HEK293 (cell line): ENCODE results near the gene RAN.

Experiments used
- CTCF ChIA-PET: fragments of 350-600 bp; formaldehyde crosslinking; extraction: SDS; loops from one replicate; lab custom pipeline; 2021; ENCODE audit warnings: antibody characterized with exemption; lab: Yijun Ruan, JAX
- POLR2A ChIA-PET: fragments of 300-600 bp; formaldehyde crosslinking; extraction: SDS; loops from one replicate; lab custom pipeline; 2020; ENCODE audit warnings: antibody characterized with exemption, inconsistent platforms; lab: Yijun Ruan, JAX
- H3K27ac ChIP-seq: fragments of 200-500 bp; sonication (Bioruptor generic); 2 replicates; pipeline ENCODE4 v1.5.1; 2014; ENCODE audit warnings: low read depth, low read length, control low read depth, inconsistent platforms; ENCODE audit errors: extremely low read depth
- H3K36me3 ChIP-seq, 2 experiments: fragments of 200-500 bp in 1 of 2; sonication (Bioruptor generic) in 1 of 2; 1 replicate in 1 of 2; 2 replicates in 1 of 2; pipeline ENCODE4 v1.5.1; 2014 to 2017; ENCODE audit warnings: inconsistent platforms in 2 of 2, low read length in 2 of 2; ENCODE audit not compliant: control insufficient read depth in 2 of 2, insufficient read depth in 1 of 2
- H3K4me1 ChIP-seq: fragments of 200-500 bp; sonication (Bioruptor generic); 2 replicates; pipeline ENCODE4 v1.5.1; 2014; ENCODE audit warnings: mild to moderate bottlenecking, low read length, inconsistent platforms; ENCODE audit not compliant: control insufficient read depth, insufficient read depth
- H3K4me3 ChIP-seq: 2 replicates; pipeline ENCODE4 v1.5.1; 2011; ENCODE audit warnings: low read depth, mild to moderate bottlenecking, control low read depth, low read length, moderate library complexity
- H3K9me3 ChIP-seq: fragments of 200-500 bp; sonication (Bioruptor generic); 2 replicates; pipeline ENCODE4 v1.5.1; 2014; ENCODE audit warnings: low read depth, low read length, inconsistent platforms; ENCODE audit not compliant: control insufficient read depth, insufficient read depth
- AEBP2 ChIP-seq: fragments of 450-650 bp; formaldehyde crosslinking; IDR thresholded peaks from 2 replicates; pipeline ENCODE4 v1.5.1; 2016; ENCODE audit warnings: missing biosample characterization, missing genetic modification characterization, borderline replicate concordance
- BCL11A ChIP-seq: fragments of 450-650 bp; formaldehyde crosslinking; IDR thresholded peaks from 2 replicates; pipeline ENCODE4 v1.5.1; 2016; ENCODE audit warnings: low read depth, missing biosample characterization, missing genetic modification characterization
- EGR2 ChIP-seq: fragments of 450-650 bp; formaldehyde crosslinking; IDR thresholded peaks from 2 replicates; pipeline ENCODE4 v1.5.1; 2016; ENCODE audit warnings: low read depth, missing biosample characterization, missing genetic modification characterization
- GLI4 ChIP-seq: fragments of 450-650 bp; formaldehyde crosslinking; IDR thresholded peaks from 2 replicates; pipeline ENCODE4 v1.5.1; 2016; ENCODE audit warnings: missing biosample characterization, missing genetic modification characterization
- HOXC10 ChIP-seq: sonication (generic); formaldehyde crosslinking; IDR thresholded peaks from 2 replicates; pipeline ENCODE4 v1.8.1; 2023; ENCODE audit warnings: mild to moderate bottlenecking, missing genetic modification reagents
- MEIS1 ChIP-seq: sonication (generic); formaldehyde crosslinking; IDR thresholded peaks from 2 replicates; pipeline ENCODE4 v1.8.1; 2022; ENCODE audit warnings: missing genetic modification reagents, mild to moderate bottlenecking, borderline replicate concordance
- PRDM10 ChIP-seq: fragments of 450-650 bp; formaldehyde crosslinking; IDR thresholded peaks from 2 replicates; pipeline ENCODE4 v1.5.1; 2016; ENCODE audit warnings: missing biosample characterization, missing genetic modification characterization
- PRDM6 ChIP-seq: fragments of 450-650 bp; formaldehyde crosslinking; IDR thresholded peaks from 2 replicates; pipeline ENCODE4 v1.5.1; 2017; ENCODE audit warnings: missing biosample characterization, missing genetic modification characterization
- ZIC2 ChIP-seq: fragments of 450-650 bp; formaldehyde crosslinking; IDR thresholded peaks from 2 replicates; pipeline ENCODE4 v1.5.1; 2016; ENCODE audit warnings: missing biosample characterization, missing genetic modification characterization
- ZNF121 ChIP-seq: fragments of 450-650 bp; formaldehyde crosslinking; IDR thresholded peaks from 2 replicates; pipeline ENCODE4 v1.5.1; 2016; ENCODE audit warnings: missing biosample characterization, missing genetic modification characterization
- ZNF184 ChIP-seq: fragments of 450-650 bp; IDR thresholded peaks from 2 replicates; pipeline ENCODE4 v1.5.1; 2018; ENCODE audit warnings: missing biosample characterization, mild to moderate bottlenecking, missing genetic modification characterization
- ZNF2 ChIP-seq: fragments of 450-650 bp; formaldehyde crosslinking; IDR thresholded peaks from 2 replicates; pipeline ENCODE4 v1.5.1; 2016; ENCODE audit warnings: missing biosample characterization, missing genetic modification characterization
- ZNF211 ChIP-seq: fragments of 450-650 bp; formaldehyde crosslinking; IDR thresholded peaks from 2 replicates; pipeline ENCODE4 v1.5.1; 2016; ENCODE audit warnings: low read depth, missing biosample characterization, missing genetic modification characterization
- ZNF37A ChIP-seq: fragments of 450-650 bp; IDR thresholded peaks from 2 replicates; pipeline ENCODE4 v1.5.1; 2018; ENCODE audit warnings: missing biosample characterization, missing genetic modification characterization
- ZNF394 ChIP-seq: fragments of 450-650 bp; formaldehyde crosslinking; IDR thresholded peaks from 2 replicates; pipeline ENCODE4 v1.5.1; 2016; ENCODE audit warnings: missing biosample characterization, missing genetic modification characterization, mild to moderate bottlenecking, moderate library complexity, borderline replicate concordance
- ZNF416 ChIP-seq: fragments of 450-650 bp; formaldehyde crosslinking; IDR thresholded peaks from 2 replicates; pipeline ENCODE4 v1.5.1; 2016; ENCODE audit warnings: missing biosample characterization, missing genetic modification characterization
- ZNF521 ChIP-seq: fragments of 450-650 bp; formaldehyde crosslinking; IDR thresholded peaks from 2 replicates; pipeline ENCODE4 v1.5.1; 2017; ENCODE audit warnings: missing biosample characterization, mild to moderate bottlenecking, missing genetic modification characterization
- ZNF555 ChIP-seq: fragments of 450-650 bp; formaldehyde crosslinking; conservative IDR thresholded peaks from 2 replicates; pipeline ENCODE4 v1.5.1; 2017; ENCODE audit warnings: missing biosample characterization, mild to moderate bottlenecking, missing genetic modification characterization, inconsistent platforms
- ZNF561 ChIP-seq: fragments of 450-650 bp; IDR thresholded peaks from 2 replicates; pipeline ENCODE4 v1.5.1; 2018; ENCODE audit warnings: missing biosample characterization, missing genetic modification characterization, borderline replicate concordance
- ZNF580 ChIP-seq: fragments of 450-650 bp; formaldehyde crosslinking; IDR thresholded peaks from 2 replicates; pipeline ENCODE4 v1.5.1; 2016; ENCODE audit warnings: missing biosample characterization, missing genetic modification characterization
- ZNF776 ChIP-seq: fragments of 450-650 bp; formaldehyde crosslinking; IDR thresholded peaks from 2 replicates; pipeline ENCODE4 v1.5.0; 2017; ENCODE audit warnings: missing biosample characterization, missing genetic modification characterization, borderline replicate concordance
- ZNF785 ChIP-seq: fragments of 450-650 bp; formaldehyde crosslinking; IDR thresholded peaks from 2 replicates; pipeline ENCODE4 v1.5.1; 2016; ENCODE audit warnings: missing biosample characterization, missing genetic modification characterization
- ZNF791 ChIP-seq: fragments of 450-650 bp; formaldehyde crosslinking; IDR thresholded peaks from 2 replicates; pipeline ENCODE4 v1.5.1; 2016; ENCODE audit warnings: missing biosample characterization, missing genetic modification characterization
- ZNF792 ChIP-seq: fragments of 450-650 bp; formaldehyde crosslinking; IDR thresholded peaks from 2 replicates; pipeline ENCODE4 v1.5.1; 2016; ENCODE audit warnings: missing biosample characterization, missing genetic modification characterization

The RAN gene

GRCh38 chr12:130830246-130830551 lies 41.7 kb upstream of the RAN start:
- TF ChIP-seq ZIC2 (peak; percentile 64), ZNF792 (tag by site-specific recombination) (no peak), ZNF394 (tag by site-specific recombination) (no peak), ZNF521 (tag by site-specific recombination) (no peak), EGR2 (tag by site-specific recombination) (0 out of 2 replicates have a peak, but pooled peaks have one; percentile 2)
- POLR2A ChIA-PET = no interaction called here
- no peak overlapping the region for H3K27ac ChIP-seq
- H3K36me3 ChIP-seq = peaks cover 0 to 4% of the 10 kb centered on the region in 2 experiments; a peak in 1 of 3 replicates
- no peaks in the 10 kb centered on the region for H3K9me3 ChIP-seq
- no peak overlapping the region for H3K4me3 ChIP-seq
- H3K4me1 ChIP-seq = no peaks in the 10 kb centered on the region
- CTCF ChIA-PET = no interaction called here

- POLR2A ChIA-PET = no interaction called here
- H3K36me3 ChIP-seq = no peaks in the 10 kb centered on the region
- no peaks in the 10 kb centered on the region for H3K4me1 ChIP-seq
- H3K4me3 ChIP-seq = no peak overlapping the region
- TF ChIP-seq PRDM6 (no peak), ZNF561 (tag by site-specific recombination) (no peak), ZNF37A (tag by site-specific recombination) (no peak), HOXC10 (CRISPR knock-in tag) (no peak), ZNF2 (tag by site-specific recombination) (no peak), ZNF121 (tag by site-specific recombination) (no peak), EGR2 (tag by site-specific recombination) (no peak), MEIS1 (CRISPR knock-in tag) (no peak), ZNF791 (tag by site-specific recombination) (no peak), GLI4 (tag by site-specific recombination) (no peak), ZNF580 (no peak), BCL11A (tag by site-specific recombination) (no peak), ZNF211 (tag by site-specific recombination) (no peak), ZNF184 (tag by site-specific recombination) (no peak), ZNF416 (no peak), ZNF785 (tag by site-specific recombination) (no peak), AEBP2 (tag by site-specific recombination) (no peak), PRDM10 (tag by site-specific recombination) (no peak), ZNF555 (tag by site-specific recombination) (no peak), ZNF776 (tag by site-specific recombination) (no peak)
- CTCF ChIA-PET = interaction anchor here (1.1 to 1.4 kb wide), 2 partner anchors 8 to 11 kb away, joined by 4 to 9 read pairs; no protein-coding TSS in a partner anchor
- no peaks in the 10 kb centered on the region for H3K9me3 ChIP-seq
- H3K27ac ChIP-seq = no peak overlapping the region
These were observed 40.6 kb upstream of the RAN start for GRCh38 chr12:130831246-130831645.
